Lung (tissue), 12 donors: ENCODE data around the gene ZNF804B. TPM values are rescaled to one million over a fixed set of nuclear protein-coding genes. Genes with fewer than 3 reads are reported as not detected.

ENCODE experiments used
- ATAC-seq: fragments of 200-7000 bp; cut with Tn5 transposase; one replicate; pipeline ENCODE4 v1.9.1; 2020; ENCODE audit warnings: moderate number of reproducible peaks; ENCODE audit not compliant: insufficient read depth, low FRiP score
- DNase-seq, 3 donors: peaks; one replicate each; pipeline ENCODE4 v3.0.0-alpha.2; 2013 to 2017
- H3K27ac ChIP-seq, 2 donors: one replicate each; pipeline ENCODE4 v1.5.1; 2013; ENCODE audit warnings: mild to moderate bottlenecking in 2 of 2, moderate library complexity in 2 of 2, control low read depth in 1 of 2, inconsistent platforms in 1 of 2, low read depth in 1 of 2, low read length in 1 of 2
- H3K27me3 ChIP-seq, 3 donors: one replicate each; pipeline ENCODE4 v1.5.1; 2013; ENCODE audit warnings: low read length in 2 of 3; ENCODE audit not compliant: control insufficient read depth in 3 of 3, insufficient read depth in 3 of 3
- H3K36me3 ChIP-seq, 4 donors: one replicate each; pipeline ENCODE4 v1.5.1; 2013; ENCODE audit warnings: low read length in 4 of 4, mild to moderate bottlenecking in 1 of 4, moderate library complexity in 1 of 4; ENCODE audit not compliant: control insufficient read depth in 4 of 4, insufficient read depth in 4 of 4
- H3K4me1 ChIP-seq, 5 donors: one replicate each; pipeline ENCODE4 v1.5.1; 2013; ENCODE audit warnings: low read length in 5 of 5, mild to moderate bottlenecking in 2 of 5, moderate library complexity in 1 of 5; ENCODE audit not compliant: control insufficient read depth in 5 of 5, insufficient read depth in 5 of 5
- H3K4me3 ChIP-seq: one replicate; pipeline ENCODE4 v1.5.1; 2013; ENCODE audit warnings: mild to moderate bottlenecking, control low read depth, moderate library complexity
- H3K9ac ChIP-seq, 2 donors: one replicate each; pipeline ENCODE4 v1.5.1; 2013; ENCODE audit warnings: low read length in 2 of 2, control low read depth in 1 of 2; ENCODE audit not compliant: insufficient read depth in 1 of 2
- H3K9me3 ChIP-seq, 4 donors: one replicate each; pipeline ENCODE4 v1.5.1; 2013; ENCODE audit warnings: low read length in 3 of 4, mild to moderate bottlenecking in 1 of 4, moderate library complexity in 1 of 4; ENCODE audit not compliant: control insufficient read depth in 4 of 4, insufficient read depth in 3 of 4
- WGBS, 2 donors: extraction: QIAGEN DNeasy Blood & Tissue Kit; methylation state at CpG; one replicate each; pipeline ENCODE4 v1.1.7; 2013; 5-methylcytosine and 5-hydroxymethylcytosine counted together
- polyA plus RNA-seq, 2 donors: library from polyadenylated mRNA; stranded (reverse); fragments of 200-250 nt; gene quantifications; one replicate each; pipeline ENCODE4 v1.2.1, GENCODE V29; 2013
- total RNA-seq, 2 donors: library from RNA; depleted of rRNA in 1 of 2; stranded (reverse); fragments of >200 nt in 1 of 2; gene quantifications; one replicate each; pipeline ENCODE4 v1.2.1, GENCODE V29; 2014 to 2021
- TF ChIP-seq, protein P1 (sequence below): IDR thresholded peaks from 2 replicates; pipeline ENCODE4 v1.5.1; 2012; ENCODE audit warnings: mild to moderate bottlenecking; ENCODE audit errors: control extremely low read depth, extremely low read depth
- donor health status: control.
- donor health status: control.
- donor health status: Bipolar disorder and iron deficiency.
- donor health status: healthy.
- donor health status: DM: yes; HTN: yes; CAD: no.

ZNF804B gene
- total and polyA plus RNA-seq, 4 donors, result not detected

DNA sequence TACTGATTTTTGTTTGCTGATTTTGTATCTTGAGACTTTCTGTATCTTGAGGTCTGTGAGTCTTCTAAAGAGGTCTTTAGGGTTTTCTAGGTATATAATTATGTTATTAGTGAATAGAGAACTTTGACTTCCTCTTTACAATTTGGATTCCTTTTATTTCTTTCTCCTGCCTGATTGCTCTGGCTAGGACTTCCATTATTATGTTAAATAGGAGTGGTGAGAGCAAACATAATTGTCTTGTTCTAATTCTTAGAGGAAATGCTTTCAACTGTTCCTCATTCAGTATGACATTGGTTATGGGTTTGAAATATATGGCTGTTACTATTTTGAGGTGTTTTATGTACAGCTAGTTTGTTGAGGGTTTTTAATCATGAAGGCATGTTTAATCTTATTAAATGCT lies 344.1 kb downstream of the ZNF804B start:
- DNase-seq (no peak), ATAC-seq (no peak)
- H3K9me3 ChIP-seq, result no peaks in the 10 kb centered on the region
- TF ChIP-seq, protein P1, sequence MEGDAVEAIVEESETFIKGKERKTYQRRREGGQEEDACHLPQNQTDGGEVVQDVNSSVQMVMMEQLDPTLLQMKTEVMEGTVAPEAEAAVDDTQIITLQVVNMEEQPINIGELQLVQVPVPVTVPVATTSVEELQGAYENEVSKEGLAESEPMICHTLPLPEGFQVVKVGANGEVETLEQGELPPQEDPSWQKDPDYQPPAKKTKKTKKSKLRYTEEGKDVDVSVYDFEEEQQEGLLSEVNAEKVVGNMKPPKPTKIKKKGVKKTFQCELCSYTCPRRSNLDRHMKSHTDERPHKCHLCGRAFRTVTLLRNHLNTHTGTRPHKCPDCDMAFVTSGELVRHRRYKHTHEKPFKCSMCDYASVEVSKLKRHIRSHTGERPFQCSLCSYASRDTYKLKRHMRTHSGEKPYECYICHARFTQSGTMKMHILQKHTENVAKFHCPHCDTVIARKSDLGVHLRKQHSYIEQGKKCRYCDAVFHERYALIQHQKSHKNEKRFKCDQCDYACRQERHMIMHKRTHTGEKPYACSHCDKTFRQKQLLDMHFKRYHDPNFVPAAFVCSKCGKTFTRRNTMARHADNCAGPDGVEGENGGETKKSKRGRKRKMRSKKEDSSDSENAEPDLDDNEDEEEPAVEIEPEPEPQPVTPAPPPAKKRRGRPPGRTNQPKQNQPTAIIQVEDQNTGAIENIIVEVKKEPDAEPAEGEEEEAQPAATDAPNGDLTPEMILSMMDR, result no peak
- H3K27ac ChIP-seq, result no peak overlapping the region
- no peak overlapping the region for H3K4me3 ChIP-seq
- no peaks in the 10 kb centered on the region for H3K27me3 ChIP-seq
- no peaks in the 10 kb centered on the region for H3K36me3 ChIP-seq
- H3K4me1 ChIP-seq, result no peaks in the 10 kb centered on the region
- no peak overlapping the region for H3K9ac ChIP-seq

DNA sequence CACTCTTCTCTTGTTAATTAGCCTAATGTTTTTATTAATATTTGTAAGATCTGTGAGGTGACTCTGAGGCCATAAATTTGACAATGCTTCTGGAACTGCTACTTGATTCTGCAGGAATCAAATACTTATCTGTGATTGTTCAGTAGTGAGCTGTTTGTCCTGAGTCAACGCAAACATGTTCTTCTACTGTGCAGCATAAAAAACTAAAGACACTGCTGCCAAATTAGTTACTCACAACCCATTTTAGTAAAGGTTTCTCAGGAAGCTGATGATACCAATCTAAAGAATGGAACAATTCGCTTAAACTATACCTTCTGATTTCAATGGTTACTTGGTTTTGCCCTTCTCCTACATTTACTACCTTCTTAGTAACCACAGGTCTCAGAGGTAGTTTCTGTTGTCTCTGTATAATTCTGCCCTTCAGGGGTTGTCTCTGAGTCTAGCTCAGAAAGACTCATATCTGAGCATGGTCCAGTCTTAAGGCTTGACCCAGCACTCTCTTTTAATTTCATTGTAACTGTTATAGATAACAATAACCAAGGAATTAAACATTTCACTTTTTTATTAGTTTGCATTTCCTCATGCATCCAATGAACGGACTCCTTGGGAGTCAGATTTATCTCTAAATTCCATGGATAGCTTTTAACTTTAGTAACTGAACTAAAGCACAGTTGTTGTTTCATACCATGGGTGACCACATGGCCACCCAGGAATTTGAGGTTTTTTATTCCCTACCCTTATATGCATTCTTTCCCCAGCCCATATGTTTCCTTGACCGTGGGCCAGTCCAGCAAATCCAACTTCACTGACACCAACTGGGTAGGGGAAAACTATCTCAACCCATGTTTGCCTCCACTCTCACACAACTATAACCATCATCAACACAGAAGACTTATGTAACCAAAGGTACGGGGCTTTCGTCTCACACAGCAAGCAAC lies 345.5 kb downstream of the ZNF804B start:
- Histone ChIP-seq H3K4me1 (no peaks in the 10 kb centered on the region), H3K4me3 (no peak overlapping the region), H3K9me3 (no peaks in the 10 kb centered on the region), H3K9ac (no peak overlapping the region), H3K27me3 (no peaks in the 10 kb centered on the region), H3K36me3 (no peaks in the 10 kb centered on the region), H3K27ac (no peak overlapping the region)
- TF ChIP-seq, protein P1, result no peak
- DNase-seq, result no peak
- no peak for ATAC-seq
- WGBS, 2 donors, result 88 to 94% methylated on average over 6 of the region's 6 CpGs

DNA sequence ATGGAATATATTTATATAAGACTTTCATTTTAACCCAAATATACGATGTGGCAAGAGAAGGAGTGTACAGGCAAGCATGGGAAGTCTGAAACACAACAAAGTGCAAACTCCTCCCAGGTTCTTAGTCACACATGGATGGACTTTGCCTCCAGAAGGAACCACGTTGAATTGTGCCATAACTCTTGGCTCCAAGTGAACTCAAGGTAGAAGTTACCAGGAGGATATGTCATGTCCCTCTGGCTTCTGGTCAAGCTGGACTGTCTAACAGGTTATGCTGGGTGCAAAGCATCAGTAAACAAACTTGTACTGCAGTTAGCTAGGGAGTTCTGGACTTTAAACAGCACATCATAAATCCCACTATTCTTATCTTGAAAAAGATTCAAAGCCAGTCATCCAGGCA lies 364.4 kb downstream of the ZNF804B start:
- H3K4me1 ChIP-seq, result no peaks in the 10 kb centered on the region
- 65 to 75% methylated on average over 2 of the region's 2 CpGs for WGBS, 2 donors
- TF ChIP-seq, protein P1, result no peak
- no peak overlapping the region for H3K27ac ChIP-seq
- ATAC-seq (no peak), DNase-seq (no peak)
- H3K4me3 ChIP-seq, result no peak overlapping the region
- no peaks in the 10 kb centered on the region for H3K36me3 ChIP-seq
- H3K9ac ChIP-seq, result no peak overlapping the region
- no peaks in the 10 kb centered on the region for H3K9me3 ChIP-seq
- H3K27me3 ChIP-seq, result no peaks in the 10 kb centered on the region
